IMR-90 (cell line): ENCODE measurements around the gene LTBP1. TPM values are rescaled to one million over a fixed set of nuclear protein-coding genes. Genes with fewer than 3 reads are reported as not detected.

Source experiments
- ATAC-seq: fragments of 200-7000 bp; cut with Tn5 transposase; 2 replicates; pipeline ENCODE4 v1.9.1; 2020; ENCODE audit warnings: low read depth, mild to moderate bottlenecking, moderate library complexity
- BruUV-seq: library from RNA; stranded (reverse); fragments of 400-500 nt; replicated peaks from 2 replicates; lab custom pipeline; 2021; lab: Mats Ljungman, UMichigan
- CTCF ChIA-PET: fragments of 300-600 bp; formaldehyde crosslinking; extraction: SDS; loops from one replicate; lab custom pipeline; 2021; ENCODE audit warnings: antibody characterized with exemption; lab: Yijun Ruan, JAX
- POLR2A ChIA-PET: fragments of 300-600 bp; sonication (Branson Sonifier 250); formaldehyde crosslinking; loops from one replicate; lab custom pipeline; 2022; ENCODE audit warnings: antibody characterized with exemption; ENCODE audit not compliant: unreplicated experiment; lab: Charles Lee
- DNase-seq: peaks from one replicate; pipeline ENCODE4 v3.0.0; 2013
- H2AFZ ChIP-seq: replicated peaks from 2 replicates; pipeline ENCODE3; 2013; ENCODE audit warnings: low read length, mild to moderate bottlenecking; ENCODE audit not compliant: poor library complexity
- H2AK5ac ChIP-seq: 2 replicates; pipeline ENCODE4 v1.6.1; 2013; ENCODE audit warnings: low read depth, low read length, inconsistent platforms
- H2AK9ac ChIP-seq: replicated peaks from 2 replicates; pipeline ENCODE3; 2013; ENCODE audit warnings: mild to moderate bottlenecking, low read depth, low read length, moderate library complexity; ENCODE audit not compliant: poor library complexity
- H2BK120ac ChIP-seq: 2 replicates; pipeline ENCODE4 v1.6.1; 2013; ENCODE audit warnings: low read depth, low read length, inconsistent platforms
- H2BK15ac ChIP-seq: 3 replicates; pipeline ENCODE4 v1.6.1; 2013; ENCODE audit warnings: low read depth, low read length, inconsistent platforms
- H2BK20ac ChIP-seq: 2 replicates; pipeline ENCODE4 v1.6.1; 2013; ENCODE audit warnings: low read depth, mild to moderate bottlenecking, inconsistent platforms, low read length, moderate library complexity
- H2BK5ac ChIP-seq: 2 replicates; pipeline ENCODE4 v1.6.1; 2013; ENCODE audit warnings: mild to moderate bottlenecking, low read depth, low read length, inconsistent platforms; ENCODE audit not compliant: poor library complexity, severe bottlenecking
- H3K14ac ChIP-seq: replicated peaks from 2 replicates; pipeline ENCODE4 v1.6.1; 2013; ENCODE audit warnings: low read depth, low read length, inconsistent platforms
- H3K18ac ChIP-seq: 2 replicates; pipeline ENCODE4 v1.6.1; 2013; ENCODE audit warnings: low read depth, low read length, control low read depth
- H3K23ac ChIP-seq: 2 replicates; pipeline ENCODE4 v1.6.1; 2013; ENCODE audit warnings: low read depth, low read length, inconsistent platforms
- H3K27ac ChIP-seq: 2 replicates; pipeline ENCODE4 v1.5.1; 2013; ENCODE audit warnings: mild to moderate bottlenecking, control low read depth, low read length; ENCODE audit not compliant: insufficient read depth
- H3K27me3 ChIP-seq: 2 replicates; pipeline ENCODE4 v1.6.1; 2013; ENCODE audit warnings: low read length; ENCODE audit not compliant: control insufficient read depth, insufficient read depth
- H3K36me3 ChIP-seq: 2 replicates; pipeline ENCODE4 v1.6.1; 2013; ENCODE audit warnings: low read length, mixed read lengths; ENCODE audit not compliant: control insufficient read depth, insufficient read depth
- H3K4ac ChIP-seq: 2 replicates; pipeline ENCODE4 v1.6.1; 2013; ENCODE audit warnings: low read depth, low read length, inconsistent platforms
- H3K4me1 ChIP-seq: 2 replicates; pipeline ENCODE4 v1.6.1; 2013; ENCODE audit warnings: low read length, mixed read lengths; ENCODE audit not compliant: control insufficient read depth, insufficient read depth
- H3K4me2 ChIP-seq: 2 replicates; pipeline ENCODE4 v1.6.1; 2013; ENCODE audit warnings: low read depth, mild to moderate bottlenecking, control low read depth, low read length, moderate library complexity
- H3K4me3 ChIP-seq: 2 replicates; pipeline ENCODE4 v1.5.1; 2013; ENCODE audit warnings: low read depth, mild to moderate bottlenecking, control low read depth, low read length, moderate library complexity; ENCODE audit not compliant: insufficient read depth
- H3K56ac ChIP-seq: 2 replicates; pipeline ENCODE4 v1.6.1; 2013; ENCODE audit warnings: low read length, inconsistent platforms; ENCODE audit not compliant: insufficient read depth; ENCODE audit errors: extremely low read depth
- H3K79me1 ChIP-seq, 2 experiments: 2 replicates each; pipeline ENCODE4 v1.6.1; 2013; ENCODE audit warnings: low read length in 2 of 2, inconsistent platforms in 1 of 2, low read depth in 1 of 2
- H3K9ac ChIP-seq: 2 replicates; pipeline ENCODE4 v1.6.1; 2013; ENCODE audit warnings: low read depth, low read length, control low read depth
- H3K9me1 ChIP-seq: 2 replicates; pipeline ENCODE4 v1.6.1; 2013; ENCODE audit warnings: low read length, inconsistent platforms; ENCODE audit not compliant: insufficient read depth
- H3K9me3 ChIP-seq: 2 replicates; pipeline ENCODE4 v1.6.1; 2013; ENCODE audit warnings: low read length; ENCODE audit not compliant: control insufficient read depth, insufficient read depth
- H4K20me1 ChIP-seq: 2 replicates; pipeline ENCODE4 v1.6.1; 2013; ENCODE audit warnings: low read length, inconsistent platforms; ENCODE audit not compliant: insufficient read depth
- H4K5ac ChIP-seq: 2 replicates; pipeline ENCODE4 v1.6.1; 2013; ENCODE audit warnings: mild to moderate bottlenecking, low read depth, low read length, control low read depth
- H4K8ac ChIP-seq, 2 experiments: 2 replicates each; pipeline ENCODE4 v1.6.1; 2013; ENCODE audit warnings: low read depth in 2 of 2, low read length in 2 of 2, control low read depth in 1 of 2, inconsistent platforms in 1 of 2
- H4K91ac ChIP-seq: 2 replicates; pipeline ENCODE4 v1.6.1; 2013; ENCODE audit warnings: low read depth, low read length, inconsistent platforms; ENCODE audit not compliant: insufficient read depth
- CHD1 ChIP-seq: IDR thresholded peaks from 2 replicates; pipeline ENCODE4 v1.6.1; 2012; ENCODE audit warnings: low read depth, low read length, improper control_type of control experiment
- FOS ChIP-seq: fragments of 150-350 bp; IDR thresholded peaks from 2 replicates; pipeline ENCODE4 v1.6.1; 2016; ENCODE audit warnings: low read depth, low read length
- MAFK ChIP-seq: IDR thresholded peaks from 2 replicates; pipeline ENCODE4 v1.6.1; 2012; ENCODE audit warnings: low read depth, low read length, improper control_type of control experiment
- MAZ ChIP-seq: IDR thresholded peaks from 2 replicates; pipeline ENCODE4 v1.6.1; 2012; ENCODE audit warnings: low read depth, mild to moderate bottlenecking, low read length, improper control_type of control experiment, moderate library complexity, borderline replicate concordance
- POLR2A ChIP-seq: IDR thresholded peaks from 2 replicates; pipeline ENCODE4 v1.6.1; 2012; ENCODE audit warnings: mild to moderate bottlenecking, low read depth, low read length
- RFX5 ChIP-seq: IDR thresholded peaks from 2 replicates; pipeline ENCODE4 v1.8.0; 2012; ENCODE audit warnings: low read depth, mild to moderate bottlenecking, low read length, moderate library complexity
- SMC3 ChIP-seq: fragments of 150-350 bp; IDR thresholded peaks from 2 replicates; pipeline ENCODE4 v1.6.1; 2016; ENCODE audit warnings: low read depth, mild to moderate bottlenecking, antibody characterized with exemption, low read length, moderate library complexity
- WGBS, 2 experiments: methylation state at CpG; one replicate each; pipeline versions ENCODE4 v1.1.5 to v1.1.7; 2013; ENCODE audit warnings: missing lambda C conversion rate in 2 of 2; ENCODE audit not compliant: insufficient read length in 1 of 2; ENCODE audit errors: extremely low coverage in 2 of 2; 5-methylcytosine and 5-hydroxymethylcytosine counted together
- dilution Hi-C: fragments of 300-500 bp; cut with HindIII; formaldehyde crosslinking; loops from one replicate; pipeline ENCODE4 v1.14.3; 2018; ENCODE audit warnings: low sequenced_read_pairs; ENCODE audit not compliant: unreplicated experiment
- in situ Hi-C: fragments of 300-500 bp; cut with MboI; formaldehyde crosslinking; loops from 3 replicates; pipeline ENCODE4 v1.14.3; 2019; ENCODE audit warnings: low sequenced_read_pairs, inconsistent platforms, mixed read lengths
- intact Hi-C: fragments of 100-400 bp; cut with micrococcal nuclease; formaldehyde crosslinking; loops from 2 replicates; pipeline ENCODE4 v1.10.0; 2022
- polyA plus RNA-seq, 3 experiments: library from polyadenylated mRNA; depleted of rRNA; stranded (reverse); fragments of >200 nt; gene quantifications; 2 replicates each; pipeline ENCODE4 v1.2.3, GENCODE V29; 2012; ENCODE audit warnings: low replicate concordance in 1 of 3
- total RNA-seq: library from RNA; depleted of rRNA; stranded (reverse); fragments of >200 nt; gene quantifications from 2 replicates; pipeline ENCODE4 v1.2.3, GENCODE V29; 2012
- TF ChIP-seq, protein P1 (sequence below): conservative IDR thresholded peaks from 2 replicates; pipeline ENCODE4 v1.5.1; 2012; ENCODE audit warnings: mild to moderate bottlenecking, low read depth, low read length, improper control_type of control experiment

Gene LTBP1
- total and polyA plus RNA-seq, 2 of the 4 experiments (the other 2 are of a cell fraction) = 235 to 326 TPM

DNA sequence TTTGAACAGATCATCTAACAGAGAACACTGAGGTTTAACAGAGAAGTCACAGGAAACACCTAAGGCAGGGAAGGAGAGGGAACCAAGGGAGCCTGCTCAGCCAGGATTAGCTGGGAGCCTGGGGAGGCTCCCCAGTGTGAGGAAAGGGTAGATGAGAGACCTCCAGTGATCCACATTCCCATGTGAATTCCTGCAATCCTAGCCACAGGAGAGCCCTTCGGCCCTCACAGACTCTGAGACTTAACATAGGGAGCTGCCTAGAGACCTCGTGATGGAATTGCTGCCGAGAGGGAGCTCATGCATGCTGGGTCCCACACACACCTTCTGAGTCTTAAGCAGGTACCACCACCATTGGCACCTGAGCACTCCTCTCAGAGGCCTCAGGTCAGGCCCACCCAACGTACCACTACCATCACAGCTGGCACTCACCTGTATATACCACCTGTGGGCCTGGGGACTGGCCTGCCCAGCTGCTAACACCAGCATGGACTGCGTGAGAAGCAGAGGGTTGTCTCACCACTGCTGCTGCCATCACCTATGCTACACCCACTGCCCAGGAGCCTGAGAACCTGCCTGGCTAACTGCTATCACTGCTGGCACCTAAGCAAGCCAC is 303.8 kb downstream of the LTBP1 start:
- WGBS, 2 experiments = 90% methylated on average over 3 of the region's 5 CpGs; no CpG with 5 or more reads in 1 of the 2 experiments
- Histone ChIP-seq H3K18ac (no peak overlapping the region), H3K36me3 (peaks cover 25% of the 10 kb centered on the region), H3K27me3 (no peaks in the 10 kb centered on the region), H3K23ac (no peak overlapping the region), H3K79me1 (peaks cover 28 to 57% of the 10 kb centered on the region in 2 experiments), H2BK120ac (no peak overlapping the region), H2AK5ac (no peak overlapping the region), H4K20me1 (no peaks in the 10 kb centered on the region), H3K4me1 (peaks cover 1% of the 10 kb centered on the region; the same call in 1 of the 2 replicates), H3K14ac (no peak overlapping the region), H3K9me1 (peaks cover 18% of the 10 kb centered on the region), H4K91ac (no peak overlapping the region), H3K4me2 (no peak overlapping the region), H2BK20ac (no peak overlapping the region), H3K9ac (no peak overlapping the region), H2AK9ac (no peak overlapping the region), H2BK15ac (no peak overlapping the region), H2BK5ac (no peak overlapping the region), H3K4ac (no peak overlapping the region), H3K27ac (no peak overlapping the region), H3K4me3 (no peak overlapping the region), H2AFZ (no peak overlapping the region), H4K8ac (no peak overlapping the region), H4K5ac (no peak overlapping the region), H3K9me3 (no peaks in the 10 kb centered on the region), H3K56ac (no peak overlapping the region)
- DNase-seq (no peak), ATAC-seq (no peak)
- TF ChIP-seq MAZ (no peak), POLR2A (no peak), MAFK (no peak), FOS (no peak), RFX5 (no peak), CHD1 (no peak), SMC3 (no peak)
- TF ChIP-seq, protein P1, sequence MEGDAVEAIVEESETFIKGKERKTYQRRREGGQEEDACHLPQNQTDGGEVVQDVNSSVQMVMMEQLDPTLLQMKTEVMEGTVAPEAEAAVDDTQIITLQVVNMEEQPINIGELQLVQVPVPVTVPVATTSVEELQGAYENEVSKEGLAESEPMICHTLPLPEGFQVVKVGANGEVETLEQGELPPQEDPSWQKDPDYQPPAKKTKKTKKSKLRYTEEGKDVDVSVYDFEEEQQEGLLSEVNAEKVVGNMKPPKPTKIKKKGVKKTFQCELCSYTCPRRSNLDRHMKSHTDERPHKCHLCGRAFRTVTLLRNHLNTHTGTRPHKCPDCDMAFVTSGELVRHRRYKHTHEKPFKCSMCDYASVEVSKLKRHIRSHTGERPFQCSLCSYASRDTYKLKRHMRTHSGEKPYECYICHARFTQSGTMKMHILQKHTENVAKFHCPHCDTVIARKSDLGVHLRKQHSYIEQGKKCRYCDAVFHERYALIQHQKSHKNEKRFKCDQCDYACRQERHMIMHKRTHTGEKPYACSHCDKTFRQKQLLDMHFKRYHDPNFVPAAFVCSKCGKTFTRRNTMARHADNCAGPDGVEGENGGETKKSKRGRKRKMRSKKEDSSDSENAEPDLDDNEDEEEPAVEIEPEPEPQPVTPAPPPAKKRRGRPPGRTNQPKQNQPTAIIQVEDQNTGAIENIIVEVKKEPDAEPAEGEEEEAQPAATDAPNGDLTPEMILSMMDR = no peak
- POLR2A ChIA-PET = no interaction called here
- CTCF ChIA-PET = no interaction called here
- dilution Hi-C loops = no loop called here
- intact Hi-C loops = no loop called here
- in situ Hi-C loops = loop anchor here (25.0 kb wide), 1 partner anchor 213 kb away; no protein-coding TSS in a partner anchor
- BruUV-seq = no TSS peak
